Liver (tissue), 9 donors: ENCODE measurements around the gene INPP4A. TPM values are rescaled to one million over a fixed set of nuclear protein-coding genes. Genes with fewer than 3 reads are reported as not detected.

ENCODE experiments used
- DNase-seq: peaks from one replicate; pipeline ENCODE4 v3.0.0-alpha.2; 2017; ENCODE audit warnings: low spot score
- H3K27ac ChIP-seq, 2 donors: one replicate each; pipeline ENCODE4 v1.7.0; 2013; ENCODE audit warnings: inconsistent platforms in 2 of 2, low read length in 2 of 2, control low read depth in 1 of 2, low read depth in 1 of 2, mild to moderate bottlenecking in 1 of 2
- H3K27me3 ChIP-seq, 4 donors: one replicate each; pipeline versions ENCODE4 v1.6.1 to v1.7.0; 2013; ENCODE audit warnings: low read length in 3 of 4, inconsistent platforms in 1 of 4, mild to moderate bottlenecking in 1 of 4, moderate library complexity in 1 of 4; ENCODE audit not compliant: control insufficient read depth in 4 of 4, insufficient read depth in 4 of 4
- H3K36me3 ChIP-seq, 4 donors: one replicate each; pipeline versions ENCODE4 v1.6.1 to v1.7.0; 2013; ENCODE audit warnings: low read length in 3 of 4, mild to moderate bottlenecking in 3 of 4, low read depth in 1 of 4, moderate library complexity in 1 of 4; ENCODE audit not compliant: control insufficient read depth in 4 of 4, insufficient read depth in 3 of 4
- H3K4me1 ChIP-seq, 4 donors: one replicate each; pipeline versions ENCODE4 v1.6.1 to v1.7.0; 2013; ENCODE audit warnings: low read length in 3 of 4, mild to moderate bottlenecking in 3 of 4, moderate library complexity in 1 of 4; ENCODE audit not compliant: control insufficient read depth in 4 of 4, insufficient read depth in 4 of 4
- H3K4me3 ChIP-seq, 3 donors: one replicate each; pipeline versions ENCODE4 v1.6.1 to v1.7.0; 2013; ENCODE audit warnings: low read length in 3 of 3, control low read depth in 1 of 3, low read depth in 1 of 3, mild to moderate bottlenecking in 1 of 3
- H3K9ac ChIP-seq, 2 donors: one replicate each; pipeline ENCODE4 v1.7.0; 2013; ENCODE audit warnings: low read length in 2 of 2, mild to moderate bottlenecking in 2 of 2, moderate library complexity in 2 of 2, control low read depth in 1 of 2, low read depth in 1 of 2
- H3K9me3 ChIP-seq, 4 donors: one replicate each; pipeline versions ENCODE4 v1.6.1 to v1.7.0; 2013; ENCODE audit warnings: low read length in 3 of 4; ENCODE audit not compliant: control insufficient read depth in 4 of 4
- CTCF ChIP-seq: fragments of 150-350 bp; IDR thresholded peaks from 2 replicates; pipeline ENCODE4 v1.5.1; 2017; ENCODE audit warnings: improper control_type of control experiment, low read depth, low read length; ENCODE audit not compliant: missing input control
- EGR1 ChIP-seq, 2 donors: IDR thresholded peaks; 2 replicates each; pipeline ENCODE4 v1.6.1; 2016 to 2018; ENCODE audit warnings: antibody characterized with exemption in 2 of 2, low read depth in 2 of 2
- FOXA1 ChIP-seq: IDR thresholded peaks from 2 replicates; pipeline ENCODE4 v1.6.1; 2016; ENCODE audit warnings: antibody characterized with exemption
- FOXA2 ChIP-seq: IDR thresholded peaks from 2 replicates; pipeline ENCODE4 v1.6.1; 2016; ENCODE audit warnings: antibody characterized with exemption
- GABPA ChIP-seq, 2 donors: IDR thresholded peaks in 1 of 2; conservative IDR thresholded peaks in 1 of 2; 2 replicates each; pipeline ENCODE4 v1.6.1; 2016; ENCODE audit warnings: antibody characterized with exemption in 2 of 2, mild to moderate bottlenecking in 1 of 2, moderate library complexity in 1 of 2
- HNF4A ChIP-seq, 2 donors: conservative IDR thresholded peaks; 2 replicates each; pipeline ENCODE4 v1.6.1; 2016; ENCODE audit warnings: antibody characterized with exemption in 2 of 2, mild to moderate bottlenecking in 2 of 2
- HNF4G ChIP-seq: IDR thresholded peaks from 2 replicates; pipeline ENCODE4 v1.6.1; 2016; ENCODE audit warnings: antibody characterized with exemption
- JUND ChIP-seq, 2 donors: IDR thresholded peaks; 2 replicates each; pipeline ENCODE4 v1.6.1; 2016; ENCODE audit warnings: antibody characterized with exemption in 2 of 2
- MAX ChIP-seq: IDR thresholded peaks from 2 replicates; pipeline ENCODE4 v1.6.1; 2016; ENCODE audit warnings: antibody characterized with exemption
- NR2F2 ChIP-seq: IDR thresholded peaks from 2 replicates; pipeline ENCODE4 v1.6.1; 2016; ENCODE audit warnings: antibody characterized with exemption
- RAD21 ChIP-seq, 2 donors: IDR thresholded peaks; 2 replicates each; pipeline ENCODE4 v1.6.1; 2016; ENCODE audit warnings: antibody characterized with exemption in 2 of 2, mild to moderate bottlenecking in 2 of 2
- RXRA ChIP-seq, 2 donors: IDR thresholded peaks; 2 replicates each; pipeline ENCODE4 v1.6.1; 2017 to 2018; ENCODE audit warnings: antibody characterized with exemption in 2 of 2, mild to moderate bottlenecking in 1 of 2
- SP1 ChIP-seq: IDR thresholded peaks from 2 replicates; pipeline ENCODE4 v1.6.1; 2018; ENCODE audit warnings: antibody characterized with exemption, mild to moderate bottlenecking
- TAF1 ChIP-seq: conservative IDR thresholded peaks from 2 replicates; pipeline ENCODE4 v1.6.1; 2016; ENCODE audit warnings: antibody characterized with exemption, mild to moderate bottlenecking
- YY1 ChIP-seq: IDR thresholded peaks from 2 replicates; pipeline ENCODE4 v1.6.1; 2016; ENCODE audit warnings: antibody characterized with exemption, mild to moderate bottlenecking
- WGBS: extraction: QIAGEN DNeasy Blood & Tissue Kit; methylation state at CpG from one replicate; pipeline ENCODE4 v1.1.7; 2013; 5-methylcytosine and 5-hydroxymethylcytosine counted together
- polyA plus RNA-seq, 2 donors: library from polyadenylated mRNA; stranded (reverse) in 1 of 2; unstranded in 1 of 2; fragments of 200-250 nt in 1 of 2; fragments of >200 nt in 1 of 2; fragmentation: Nextera tagmentation in 1 of 2; extraction: Ambion mirVana in 1 of 2; gene quantifications; one replicate each; pipeline versions ENCODE4 v1.2.1 to v1.2.3, GENCODE V29; 2013 to 2015
- total RNA-seq, 2 donors: library from RNA; depleted of rRNA; stranded (reverse); fragments of >200 nt; gene quantifications; one replicate each; pipeline ENCODE4 v1.2.3, GENCODE V29; 2014
- TF ChIP-seq, protein P1 (sequence below): IDR thresholded peaks from 2 replicates; pipeline ENCODE4 v1.6.1; 2016; ENCODE audit warnings: antibody characterized with exemption, mild to moderate bottlenecking
- TF ChIP-seq, protein P2 (sequence below): IDR thresholded peaks from 2 replicates; pipeline ENCODE4 v1.6.1; 2016; ENCODE audit warnings: antibody characterized with exemption
- TF ChIP-seq, protein P3 (sequence below): IDR thresholded peaks from 2 replicates; pipeline ENCODE4 v1.6.1; 2016; ENCODE audit warnings: antibody characterized with exemption
- donor health status: healthy.
- donor health status: healthy.
- donor health status: healthy.
- donor health status: healthy.
- donor health status: healthy.

The INPP4A gene
- total and polyA plus RNA-seq, 4 donors: 2.9 to 14.9 (median 7.2) TPM

DNA sequence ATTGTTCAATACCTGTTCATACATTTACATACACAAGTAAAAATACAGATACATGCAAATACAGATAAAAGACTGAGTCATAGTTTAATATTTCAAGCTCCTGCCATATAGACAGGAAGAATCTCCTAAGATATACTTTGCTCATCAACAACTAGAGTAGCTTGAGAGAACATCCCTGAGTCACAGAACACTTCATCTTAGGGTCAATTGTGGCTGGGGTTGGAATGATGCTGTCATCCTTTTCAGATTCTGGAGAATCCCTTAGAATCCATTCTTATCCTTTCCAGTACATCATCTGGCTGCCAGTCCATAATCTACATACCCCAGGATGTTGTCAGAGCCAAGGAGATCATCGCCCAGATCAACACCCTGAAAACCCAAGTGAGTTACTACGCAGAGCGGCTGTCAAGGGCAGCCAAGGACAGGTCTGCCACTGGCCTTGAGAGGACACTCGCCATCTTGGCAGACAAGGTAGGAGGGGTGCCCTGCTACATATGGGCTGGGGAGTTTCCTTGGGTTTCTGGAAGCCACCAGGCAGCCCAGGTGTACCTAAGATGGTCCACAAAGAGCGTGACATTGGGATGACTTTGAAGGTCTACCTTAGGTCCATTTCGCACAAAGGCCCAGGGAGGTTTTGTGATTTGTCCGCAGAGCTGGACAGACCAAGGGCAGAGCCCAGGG is 108.0 kb downstream of the INPP4A start:
- no peak for DNase-seq
- H3K36me3 ChIP-seq: peaks cover 2 to 43% (median 17%) of the 10 kb centered on the region in 4 donors
- H3K9ac ChIP-seq: no peak overlapping the region
- H3K27ac ChIP-seq: no peak overlapping the region
- WGBS: 96% methylated on average over 7 of the region's 7 CpGs
- no peak for TF ChIP-seq NR2F2
- TF ChIP-seq HNF4G: no peak
- no peak for TF ChIP-seq EGR1 (IDR thresholded peaks at IDR 0.05; ENCODE audit: low read depth in 2 of 2)
- TF ChIP-seq MAX: no peak
- TF ChIP-seq, protein P1, sequence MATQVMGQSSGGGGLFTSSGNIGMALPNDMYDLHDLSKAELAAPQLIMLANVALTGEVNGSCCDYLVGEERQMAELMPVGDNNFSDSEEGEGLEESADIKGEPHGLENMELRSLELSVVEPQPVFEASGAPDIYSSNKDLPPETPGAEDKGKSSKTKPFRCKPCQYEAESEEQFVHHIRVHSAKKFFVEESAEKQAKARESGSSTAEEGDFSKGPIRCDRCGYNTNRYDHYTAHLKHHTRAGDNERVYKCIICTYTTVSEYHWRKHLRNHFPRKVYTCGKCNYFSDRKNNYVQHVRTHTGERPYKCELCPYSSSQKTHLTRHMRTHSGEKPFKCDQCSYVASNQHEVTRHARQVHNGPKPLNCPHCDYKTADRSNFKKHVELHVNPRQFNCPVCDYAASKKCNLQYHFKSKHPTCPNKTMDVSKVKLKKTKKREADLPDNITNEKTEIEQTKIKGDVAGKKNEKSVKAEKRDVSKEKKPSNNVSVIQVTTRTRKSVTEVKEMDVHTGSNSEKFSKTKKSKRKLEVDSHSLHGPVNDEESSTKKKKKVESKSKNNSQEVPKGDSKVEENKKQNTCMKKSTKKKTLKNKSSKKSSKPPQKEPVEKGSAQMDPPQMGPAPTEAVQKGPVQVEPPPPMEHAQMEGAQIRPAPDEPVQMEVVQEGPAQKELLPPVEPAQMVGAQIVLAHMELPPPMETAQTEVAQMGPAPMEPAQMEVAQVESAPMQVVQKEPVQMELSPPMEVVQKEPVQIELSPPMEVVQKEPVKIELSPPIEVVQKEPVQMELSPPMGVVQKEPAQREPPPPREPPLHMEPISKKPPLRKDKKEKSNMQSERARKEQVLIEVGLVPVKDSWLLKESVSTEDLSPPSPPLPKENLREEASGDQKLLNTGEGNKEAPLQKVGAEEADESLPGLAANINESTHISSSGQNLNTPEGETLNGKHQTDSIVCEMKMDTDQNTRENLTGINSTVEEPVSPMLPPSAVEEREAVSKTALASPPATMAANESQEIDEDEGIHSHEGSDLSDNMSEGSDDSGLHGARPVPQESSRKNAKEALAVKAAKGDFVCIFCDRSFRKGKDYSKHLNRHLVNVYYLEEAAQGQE: no peak
- TF ChIP-seq JUND (IDR thresholded peaks at IDR 0.05): no peak
- no peak for TF ChIP-seq TAF1
- TF ChIP-seq RXRA (IDR thresholded peaks at IDR 0.05): no peak
- TF ChIP-seq HNF4A (conservative IDR thresholded peaks at IDR 0.05): no peak
- no peak for TF ChIP-seq YY1
- TF ChIP-seq CTCF: no peak
- no peak for TF ChIP-seq RAD21 (IDR thresholded peaks at IDR 0.05)
- TF ChIP-seq, protein P2, sequence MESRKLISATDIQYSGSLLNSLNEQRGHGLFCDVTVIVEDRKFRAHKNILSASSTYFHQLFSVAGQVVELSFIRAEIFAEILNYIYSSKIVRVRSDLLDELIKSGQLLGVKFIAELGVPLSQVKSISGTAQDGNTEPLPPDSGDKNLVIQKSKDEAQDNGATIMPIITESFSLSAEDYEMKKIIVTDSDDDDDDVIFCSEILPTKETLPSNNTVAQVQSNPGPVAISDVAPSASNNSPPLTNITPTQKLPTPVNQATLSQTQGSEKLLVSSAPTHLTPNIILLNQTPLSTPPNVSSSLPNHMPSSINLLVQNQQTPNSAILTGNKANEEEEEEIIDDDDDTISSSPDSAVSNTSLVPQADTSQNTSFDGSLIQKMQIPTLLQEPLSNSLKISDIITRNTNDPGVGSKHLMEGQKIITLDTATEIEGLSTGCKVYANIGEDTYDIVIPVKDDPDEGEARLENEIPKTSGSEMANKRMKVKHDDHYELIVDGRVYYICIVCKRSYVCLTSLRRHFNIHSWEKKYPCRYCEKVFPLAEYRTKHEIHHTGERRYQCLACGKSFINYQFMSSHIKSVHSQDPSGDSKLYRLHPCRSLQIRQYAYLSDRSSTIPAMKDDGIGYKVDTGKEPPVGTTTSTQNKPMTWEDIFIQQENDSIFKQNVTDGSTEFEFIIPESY: no peak
- no peak for TF ChIP-seq SP1
- TF ChIP-seq, protein P3, sequence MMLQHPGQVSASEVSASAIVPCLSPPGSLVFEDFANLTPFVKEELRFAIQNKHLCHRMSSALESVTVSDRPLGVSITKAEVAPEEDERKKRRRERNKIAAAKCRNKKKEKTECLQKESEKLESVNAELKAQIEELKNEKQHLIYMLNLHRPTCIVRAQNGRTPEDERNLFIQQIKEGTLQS: no peak
- TF ChIP-seq FOXA2: no peak
- TF ChIP-seq FOXA1: no peak
- TF ChIP-seq GABPA (IDR thresholded peaks at IDR 0.05 in 1 of 2, conservative IDR thresholded peaks at IDR 0.05 in 1 of 2): no peak
- no peaks in the 10 kb centered on the region for H3K4me1 ChIP-seq
- no peak overlapping the region for H3K4me3 ChIP-seq
- H3K27me3 ChIP-seq: no peaks in the 10 kb centered on the region
- no peaks in the 10 kb centered on the region for H3K9me3 ChIP-seq
